ENCODE results near the gene SNAP29. TPM values are rescaled to one million over a fixed set of nuclear protein-coding genes. Genes with fewer than 3 reads are reported as not detected.

Gene SNAP29
- total and polyA plus RNA-seq, 9 of the 15 experiments (the other 6 are each of a cell fraction or from before 2014, with no cell fraction given), result 19.5 to 250 (median 75.9) TPM

DNA sequence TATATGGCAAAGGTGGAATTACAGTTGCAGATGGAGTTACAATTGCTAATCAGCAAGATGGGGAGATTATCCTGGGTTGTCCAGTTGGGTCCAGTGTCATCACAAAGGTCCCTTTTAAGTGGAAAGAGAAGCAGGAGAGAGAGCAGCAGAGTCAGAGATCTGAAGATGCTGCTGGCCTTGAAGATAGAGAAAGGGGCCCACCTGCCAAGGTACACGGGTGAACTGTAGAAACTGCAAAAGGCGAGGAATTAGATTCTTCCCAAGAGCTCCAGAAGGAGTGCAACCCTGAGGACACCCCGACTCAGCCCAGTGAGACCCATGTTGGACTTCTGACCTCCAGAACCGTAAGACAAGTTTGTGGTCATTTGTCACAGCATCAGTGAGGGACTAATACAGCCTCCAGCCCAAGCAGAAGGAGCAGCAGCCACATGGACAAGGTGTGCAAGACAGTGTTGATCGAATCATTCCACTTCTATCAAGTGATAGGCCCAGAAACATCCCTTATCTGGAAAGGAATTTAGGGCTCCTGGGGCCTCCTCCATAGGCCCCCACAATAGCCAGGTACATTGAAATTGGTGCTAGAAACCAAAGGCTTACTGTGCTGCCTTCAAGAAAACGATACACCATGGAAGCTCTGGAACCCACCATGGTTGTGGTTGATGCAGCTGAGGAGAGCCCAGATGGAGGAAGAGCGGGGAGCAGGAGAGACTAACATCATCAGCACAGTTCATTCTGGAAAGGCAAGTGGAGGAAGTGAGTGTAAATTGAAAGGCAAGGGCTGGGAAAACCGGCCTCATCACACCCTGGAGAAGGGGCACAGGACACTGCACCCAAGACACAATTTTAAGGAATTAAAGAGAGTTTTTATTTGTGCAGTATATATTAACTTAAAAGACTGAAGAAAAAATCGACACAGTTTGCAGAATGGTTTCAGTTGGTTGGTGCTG is 23.3 kb downstream of the SNAP29 start (continued):
- TF ChIP-seq NR4A1 (CRISPR knock-in tag; IDR thresholded peaks at IDR 0.05) (no peak), NR4A1 (tag; IDR thresholded peaks at IDR 0.05) (no peak), ZNF76 (CRISPR knock-in tag; IDR thresholded peaks at IDR 0.05; ENCODE audit: borderline replicate concordance) (no peak), ERF (CRISPR knock-in tag; IDR thresholded peaks at IDR 0.05) (no peak), RBM14 (IDR thresholded peaks at IDR 0.05; ENCODE audit: borderline replicate concordance, insufficient read depth, low read depth, low read length) (no peak), ZNF79 (CRISPR knock-in tag; IDR thresholded peaks at IDR 0.05; ENCODE audit: low read depth) (no peak), FOXJ2 (tag; IDR thresholded peaks at IDR 0.05) (no peak), CAMTA2 (CRISPR knock-in tag; conservative IDR thresholded peaks at IDR 0.05) (no peak), ZBTB7A (IDR thresholded peaks at IDR 0.05; ENCODE audit: borderline replicate concordance, control insufficient read depth, low read depth, low read length) (no peak), ZEB2 (IDR thresholded peaks at IDR 0.05) (no peak), BRF1 (IDR thresholded peaks at IDR 0.05; ENCODE audit: borderline replicate concordance, extremely low read depth, insufficient read length) (no peak), PRPF4 (IDR thresholded peaks at IDR 0.05; ENCODE audit: insufficient read depth, low read depth, low read length, poor library complexity, severe bottlenecking) (no peak), CEBPG (CRISPR knock-in tag; IDR thresholded peaks at IDR 0.05) (peak; percentile 16; the same call in 1 of the 2 replicates), CEBPG (tag; conservative IDR thresholded peaks at IDR 0.05 in 1 of 2, IDR thresholded peaks at IDR 0.05 in 1 of 2) (no peak), ZNF12 (CRISPR knock-in tag; IDR thresholded peaks at IDR 0.05) (peak; percentile 96), ZFX (CRISPR knock-in tag; IDR thresholded peaks at IDR 0.05) (peak; percentile 32; the same call in 1 of the 2 replicates), NR2F6 (CRISPR knock-in tag; IDR thresholded peaks at IDR 0.05) (no peak), HIVEP1 (CRISPR knock-in tag; IDR thresholded peaks at IDR 0.05) (no peak), PHB (CRISPR knock-in tag; IDR thresholded peaks at IDR 0.05) (no peak)
- TF ChIP-seq, protein P1, sequence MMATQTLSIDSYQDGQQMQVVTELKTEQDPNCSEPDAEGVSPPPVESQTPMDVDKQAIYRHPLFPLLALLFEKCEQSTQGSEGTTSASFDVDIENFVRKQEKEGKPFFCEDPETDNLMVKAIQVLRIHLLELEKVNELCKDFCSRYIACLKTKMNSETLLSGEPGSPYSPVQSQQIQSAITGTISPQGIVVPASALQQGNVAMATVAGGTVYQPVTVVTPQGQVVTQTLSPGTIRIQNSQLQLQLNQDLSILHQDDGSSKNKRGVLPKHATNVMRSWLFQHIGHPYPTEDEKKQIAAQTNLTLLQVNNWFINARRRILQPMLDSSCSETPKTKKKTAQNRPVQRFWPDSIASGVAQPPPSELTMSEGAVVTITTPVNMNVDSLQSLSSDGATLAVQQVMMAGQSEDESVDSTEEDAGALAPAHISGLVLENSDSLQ (IDR thresholded peaks at IDR 0.05), result no peak
- TF ChIP-seq, protein P2, sequence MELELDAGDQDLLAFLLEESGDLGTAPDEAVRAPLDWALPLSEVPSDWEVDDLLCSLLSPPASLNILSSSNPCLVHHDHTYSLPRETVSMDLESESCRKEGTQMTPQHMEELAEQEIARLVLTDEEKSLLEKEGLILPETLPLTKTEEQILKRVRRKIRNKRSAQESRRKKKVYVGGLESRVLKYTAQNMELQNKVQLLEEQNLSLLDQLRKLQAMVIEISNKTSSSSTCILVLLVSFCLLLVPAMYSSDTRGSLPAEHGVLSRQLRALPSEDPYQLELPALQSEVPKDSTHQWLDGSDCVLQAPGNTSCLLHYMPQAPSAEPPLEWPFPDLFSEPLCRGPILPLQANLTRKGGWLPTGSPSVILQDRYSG (tag; conservative IDR thresholded peaks at IDR 0.05; ENCODE audit: low read depth), result 0 out of 2 replicates have a peak, but pooled peaks have one; percentile 9
- TF ChIP-seq, protein P3, sequence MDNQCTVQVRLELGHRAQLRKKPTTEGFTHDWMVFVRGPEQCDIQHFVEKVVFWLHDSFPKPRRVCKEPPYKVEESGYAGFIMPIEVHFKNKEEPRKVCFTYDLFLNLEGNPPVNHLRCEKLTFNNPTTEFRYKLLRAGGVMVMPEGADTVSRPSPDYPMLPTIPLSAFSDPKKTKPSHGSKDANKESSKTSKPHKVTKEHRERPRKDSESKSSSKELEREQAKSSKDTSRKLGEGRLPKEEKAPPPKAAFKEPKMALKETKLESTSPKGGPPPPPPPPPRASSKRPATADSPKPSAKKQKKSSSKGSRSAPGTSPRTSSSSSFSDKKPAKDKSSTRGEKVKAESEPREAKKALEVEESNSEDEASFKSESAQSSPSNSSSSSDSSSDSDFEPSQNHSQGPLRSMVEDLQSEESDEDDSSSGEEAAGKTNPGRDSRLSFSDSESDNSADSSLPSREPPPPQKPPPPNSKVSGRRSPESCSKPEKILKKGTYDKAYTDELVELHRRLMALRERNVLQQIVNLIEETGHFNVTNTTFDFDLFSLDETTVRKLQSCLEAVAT (IDR thresholded peaks at IDR 0.05), result no peak
